ENCODE data around the gene PPP3CA. TPM values are rescaled to one million over a fixed set of nuclear protein-coding genes. Genes with fewer than 3 reads are reported as not detected.
A peak's percentile ranks its signal among the peaks of the same experiment; 100 is the strongest.

PPP3CA gene
- total RNA-seq, 1 donor from 2014 or later = 78.8 TPM

GRCh38 chr4:101218894-101219293 is 128.4 kb downstream of the PPP3CA start:
- Mint-ChIP-seq H3K9me3 (no peaks in the 10 kb centered on the region), H3K27me3 (no peaks in the 10 kb centered on the region), H3K4me3 (no peak overlapping the region), H3K36me3 (ENCODE audit: low read depth) (no peaks in the 10 kb centered on the region), H3K27ac (peak overlapping the region; percentile 35), H3K4me1 (peaks cover 65% of the 10 kb centered on the region)
- ATAC-seq (ENCODE audit: low read depth) (no peak), DNase-seq (no peak)
- intact Hi-C loops (cut with micrococcal nuclease) = no loop called here
- POLR2A ChIA-PET = no interaction called here
- CTCF ChIA-PET = no interaction called here
- TF ChIP-seq, protein P1, sequence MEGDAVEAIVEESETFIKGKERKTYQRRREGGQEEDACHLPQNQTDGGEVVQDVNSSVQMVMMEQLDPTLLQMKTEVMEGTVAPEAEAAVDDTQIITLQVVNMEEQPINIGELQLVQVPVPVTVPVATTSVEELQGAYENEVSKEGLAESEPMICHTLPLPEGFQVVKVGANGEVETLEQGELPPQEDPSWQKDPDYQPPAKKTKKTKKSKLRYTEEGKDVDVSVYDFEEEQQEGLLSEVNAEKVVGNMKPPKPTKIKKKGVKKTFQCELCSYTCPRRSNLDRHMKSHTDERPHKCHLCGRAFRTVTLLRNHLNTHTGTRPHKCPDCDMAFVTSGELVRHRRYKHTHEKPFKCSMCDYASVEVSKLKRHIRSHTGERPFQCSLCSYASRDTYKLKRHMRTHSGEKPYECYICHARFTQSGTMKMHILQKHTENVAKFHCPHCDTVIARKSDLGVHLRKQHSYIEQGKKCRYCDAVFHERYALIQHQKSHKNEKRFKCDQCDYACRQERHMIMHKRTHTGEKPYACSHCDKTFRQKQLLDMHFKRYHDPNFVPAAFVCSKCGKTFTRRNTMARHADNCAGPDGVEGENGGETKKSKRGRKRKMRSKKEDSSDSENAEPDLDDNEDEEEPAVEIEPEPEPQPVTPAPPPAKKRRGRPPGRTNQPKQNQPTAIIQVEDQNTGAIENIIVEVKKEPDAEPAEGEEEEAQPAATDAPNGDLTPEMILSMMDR (IDR thresholded peaks at IDR 0.05) = no peak

DNA sequence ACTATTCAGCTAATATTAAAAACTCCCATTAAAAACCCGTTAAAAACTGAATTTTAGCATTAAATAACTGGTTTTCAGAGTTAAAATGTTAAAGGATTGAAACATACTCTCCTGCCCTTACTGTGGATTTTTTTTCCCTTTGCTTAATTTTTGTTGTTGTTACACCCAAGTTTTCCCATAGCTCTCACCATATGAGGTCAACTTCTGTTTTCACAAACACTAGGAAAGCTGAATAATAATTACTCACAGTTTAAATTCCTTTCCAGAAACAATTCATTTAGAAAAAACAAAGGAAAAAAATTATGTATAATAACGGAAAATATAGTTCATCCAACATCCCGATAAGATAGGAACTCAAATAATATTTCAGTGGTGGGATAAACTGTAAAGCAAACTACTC is 129.0 kb downstream of the PPP3CA start:
- Mint-ChIP-seq H3K27ac (no peak overlapping the region), H3K4me1 (peaks cover 65% of the 10 kb centered on the region), H3K4me3 (no peak overlapping the region), H3K27me3 (no peaks in the 10 kb centered on the region), H3K9me3 (no peaks in the 10 kb centered on the region), H3K36me3 (ENCODE audit: low read depth) (no peaks in the 10 kb centered on the region)
- TF ChIP-seq, protein P1 (IDR thresholded peaks at IDR 0.05) = no peak
- CTCF ChIA-PET = no interaction called here
- POLR2A ChIA-PET = interaction anchor here (0.7 kb wide), 1 partner anchor 23 kb away, joined by 3 read pairs; no protein-coding TSS in a partner anchor
- DNase-seq (no peak), ATAC-seq (ENCODE audit: low read depth) (no peak)
- intact Hi-C loops (cut with micrococcal nuclease) = no loop called here

- intact Hi-C loops (cut with micrococcal nuclease) = no loop called here
- peaks cover 61% of the 10 kb centered on the region for H3K4me1 Mint-ChIP-seq
- H3K4me3 Mint-ChIP-seq = no peak overlapping the region
- no peaks in the 10 kb centered on the region for H3K36me3 Mint-ChIP-seq (ENCODE audit: low read depth)
- no peaks in the 10 kb centered on the region for H3K27me3 Mint-ChIP-seq
- POLR2A ChIA-PET = interaction anchor here (0.7 kb wide), 1 partner anchor 22 kb away, joined by 3 read pairs; no protein-coding TSS in a partner anchor
- TF ChIP-seq, protein P1 (IDR thresholded peaks at IDR 0.05) = no peak
- no peak overlapping the region for H3K27ac Mint-ChIP-seq
- no peaks in the 10 kb centered on the region for H3K9me3 Mint-ChIP-seq
- ATAC-seq (ENCODE audit: low read depth) = no peak
- CTCF ChIA-PET = no interaction called here
- DNase-seq = no peak
Measured at GRCh38 chr4:101217353-101218031, 129.8 kb downstream of the PPP3CA start.

GRCh38 chr4:101211146-101211553 is 136.2 kb downstream of the PPP3CA start:
- TF ChIP-seq, protein P1 (IDR thresholded peaks at IDR 0.05) = no peak
- DNase-seq (no peak), ATAC-seq (ENCODE audit: low read depth) (no peak)
- H3K4me1 Mint-ChIP-seq = peaks cover 63% of the 10 kb centered on the region
- peak overlapping the region; percentile 30 for H3K27ac Mint-ChIP-seq
- no peak overlapping the region for H3K4me3 Mint-ChIP-seq
- intact Hi-C loops (cut with micrococcal nuclease) = no loop called here
- H3K9me3 Mint-ChIP-seq = no peaks in the 10 kb centered on the region
- ChIA-PET POLR2A (no interaction called here), CTCF (no interaction called here)
- no peaks in the 10 kb centered on the region for H3K36me3 Mint-ChIP-seq (ENCODE audit: low read depth)
- no peaks in the 10 kb centered on the region for H3K27me3 Mint-ChIP-seq

- no peak overlapping the region for H3K4me3 Mint-ChIP-seq
- intact Hi-C loops (cut with micrococcal nuclease) = no loop called here
- no peak overlapping the region for H3K27ac Mint-ChIP-seq
- no peaks in the 10 kb centered on the region for H3K36me3 Mint-ChIP-seq (ENCODE audit: low read depth)
- no peaks in the 10 kb centered on the region for H3K9me3 Mint-ChIP-seq
- ChIA-PET POLR2A (no interaction called here), CTCF (no interaction called here)
- TF ChIP-seq, protein P1 (IDR thresholded peaks at IDR 0.05) = no peak
- H3K27me3 Mint-ChIP-seq = no peaks in the 10 kb centered on the region
- peaks cover 69% of the 10 kb centered on the region for H3K4me1 Mint-ChIP-seq
- no peak for ATAC-seq (ENCODE audit: low read depth)
- no peak for DNase-seq
Measured at GRCh38 chr4:101210331-101210730, 137.0 kb downstream of the PPP3CA start.
